SHP77 treated with DMSO at 0.1 percent for 48 hours (cell line): Measurements from ENCODE around the gene IQSEC1.

Experiments used
- DNase-seq: peaks from one replicate; lab custom pipeline; 2025; lab: John Stamatoyannopoulos, UW

The IQSEC1 gene

GRCh38 chr3:13067778-13068177 lies 5.5 kb downstream of the IQSEC1 start:
- DNase-seq, result no peak

GRCh38 chr3:13066834-13067233 lies 6.4 kb downstream of the IQSEC1 start:
- DNase-seq, result no peak

GRCh38 chr3:13066236-13066635 lies 7.0 kb downstream of the IQSEC1 start:
- no peak for DNase-seq

- DNase-seq, result no peak
Observed at GRCh38 chr3:13065727-13066126, 7.5 kb downstream of the IQSEC1 start.

GRCh38 chr3:13064964-13065363 lies 8.3 kb downstream of the IQSEC1 start:
- no peak for DNase-seq

- no peak for DNase-seq
Observed at GRCh38 chr3:13064159-13064868, 8.9 kb downstream of the IQSEC1 start.

- no peak for DNase-seq
Observed at GRCh38 chr3:13063225-13063624, 10.0 kb downstream of the IQSEC1 start.

GRCh38 chr3:13062647-13063046 lies 10.6 kb downstream of the IQSEC1 start:
- DNase-seq, result no peak

GRCh38 chr3:13060341-13060910 lies 12.8 kb downstream of the IQSEC1 start:
- DNase-seq, result no peak

- no peak for DNase-seq
Observed at GRCh38 chr3:13058346-13059120, 14.7 kb downstream of the IQSEC1 start.

- no peak for DNase-seq
Observed at GRCh38 chr3:13057282-13058040, 15.8 kb downstream of the IQSEC1 start.

GRCh38 chr3:13055634-13056033 lies 17.6 kb downstream of the IQSEC1 start:
- no peak for DNase-seq

GRCh38 chr3:13054341-13055285 lies 18.6 kb downstream of the IQSEC1 start:
- no peak for DNase-seq

GRCh38 chr3:13053893-13054292 lies 19.3 kb downstream of the IQSEC1 start:
- no peak for DNase-seq

GRCh38 chr3:13053420-13053819 lies 19.8 kb downstream of the IQSEC1 start:
- no peak for DNase-seq

GRCh38 chr3:13052191-13052820 lies 20.9 kb downstream of the IQSEC1 start:
- no peak for DNase-seq

GRCh38 chr3:13051581-13051980 lies 21.6 kb downstream of the IQSEC1 start:
- no peak for DNase-seq

GRCh38 chr3:13051066-13051465 lies 22.2 kb downstream of the IQSEC1 start:
- no peak for DNase-seq

- no peak for DNase-seq
Observed at GRCh38 chr3:13050446-13050845, 22.8 kb downstream of the IQSEC1 start.

GRCh38 chr3:13049400-13049799 lies 23.8 kb downstream of the IQSEC1 start:
- no peak for DNase-seq
